ENCODE measurements around the gene TAF3.

DNA sequence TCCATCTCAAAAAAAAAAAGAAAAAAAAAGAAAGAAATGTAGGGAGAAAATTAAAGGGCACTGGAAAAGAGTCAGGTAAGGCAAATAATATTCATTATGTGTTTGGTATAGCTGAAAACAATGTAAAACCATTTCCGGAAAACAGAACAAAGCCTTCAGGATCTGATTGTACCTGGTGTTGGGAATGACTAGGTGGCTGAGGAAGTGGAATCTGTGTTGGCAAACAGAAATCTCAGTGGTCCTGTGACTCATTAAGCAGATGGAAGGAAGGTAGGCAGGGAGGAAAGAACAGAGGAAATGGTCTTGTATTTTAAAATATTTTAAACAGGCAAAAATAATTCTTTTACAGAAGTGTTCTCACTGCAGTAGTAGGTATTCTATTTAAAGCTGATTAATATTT, 180.5 kb downstream of the TAF3 start:
- TF ChIP-seq ZNF184 (tag by site-specific recombination; IDR thresholded peaks at IDR 0.05) (no peak), ZNF510 (tag by site-specific recombination; IDR thresholded peaks at IDR 0.05; ENCODE audit: insufficient replicate concordance) (no peak), YY1 (tag by site-specific recombination; IDR thresholded peaks at IDR 0.05) (no peak), ZNF529 (tag by site-specific recombination; IDR thresholded peaks at IDR 0.05; ENCODE audit: insufficient replicate concordance) (no peak), ZFP37 (tag by site-specific recombination; IDR thresholded peaks at IDR 0.05) (no peak), ZNF624 (tag by site-specific recombination; IDR thresholded peaks at IDR 0.05) (no peak), ZNF274 (IDR thresholded peaks at IDR 0.05; ENCODE audit: low read length) (no peak), ZNF274 (tag by site-specific recombination; IDR thresholded peaks at IDR 0.05; ENCODE audit: borderline replicate concordance) (no peak), ZEB2 (tag by site-specific recombination; IDR thresholded peaks at IDR 0.05) (no peak), ZNF133 (tag by site-specific recombination; IDR thresholded peaks at IDR 0.05) (no peak), ZNF140 (tag by site-specific recombination; IDR thresholded peaks at IDR 0.05) (no peak)
- TF ChIP-seq, protein P1, sequence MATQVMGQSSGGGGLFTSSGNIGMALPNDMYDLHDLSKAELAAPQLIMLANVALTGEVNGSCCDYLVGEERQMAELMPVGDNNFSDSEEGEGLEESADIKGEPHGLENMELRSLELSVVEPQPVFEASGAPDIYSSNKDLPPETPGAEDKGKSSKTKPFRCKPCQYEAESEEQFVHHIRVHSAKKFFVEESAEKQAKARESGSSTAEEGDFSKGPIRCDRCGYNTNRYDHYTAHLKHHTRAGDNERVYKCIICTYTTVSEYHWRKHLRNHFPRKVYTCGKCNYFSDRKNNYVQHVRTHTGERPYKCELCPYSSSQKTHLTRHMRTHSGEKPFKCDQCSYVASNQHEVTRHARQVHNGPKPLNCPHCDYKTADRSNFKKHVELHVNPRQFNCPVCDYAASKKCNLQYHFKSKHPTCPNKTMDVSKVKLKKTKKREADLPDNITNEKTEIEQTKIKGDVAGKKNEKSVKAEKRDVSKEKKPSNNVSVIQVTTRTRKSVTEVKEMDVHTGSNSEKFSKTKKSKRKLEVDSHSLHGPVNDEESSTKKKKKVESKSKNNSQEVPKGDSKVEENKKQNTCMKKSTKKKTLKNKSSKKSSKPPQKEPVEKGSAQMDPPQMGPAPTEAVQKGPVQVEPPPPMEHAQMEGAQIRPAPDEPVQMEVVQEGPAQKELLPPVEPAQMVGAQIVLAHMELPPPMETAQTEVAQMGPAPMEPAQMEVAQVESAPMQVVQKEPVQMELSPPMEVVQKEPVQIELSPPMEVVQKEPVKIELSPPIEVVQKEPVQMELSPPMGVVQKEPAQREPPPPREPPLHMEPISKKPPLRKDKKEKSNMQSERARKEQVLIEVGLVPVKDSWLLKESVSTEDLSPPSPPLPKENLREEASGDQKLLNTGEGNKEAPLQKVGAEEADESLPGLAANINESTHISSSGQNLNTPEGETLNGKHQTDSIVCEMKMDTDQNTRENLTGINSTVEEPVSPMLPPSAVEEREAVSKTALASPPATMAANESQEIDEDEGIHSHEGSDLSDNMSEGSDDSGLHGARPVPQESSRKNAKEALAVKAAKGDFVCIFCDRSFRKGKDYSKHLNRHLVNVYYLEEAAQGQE (tag by site-specific recombination; IDR thresholded peaks at IDR 0.05), result no peak
- TF ChIP-seq, protein P2, sequence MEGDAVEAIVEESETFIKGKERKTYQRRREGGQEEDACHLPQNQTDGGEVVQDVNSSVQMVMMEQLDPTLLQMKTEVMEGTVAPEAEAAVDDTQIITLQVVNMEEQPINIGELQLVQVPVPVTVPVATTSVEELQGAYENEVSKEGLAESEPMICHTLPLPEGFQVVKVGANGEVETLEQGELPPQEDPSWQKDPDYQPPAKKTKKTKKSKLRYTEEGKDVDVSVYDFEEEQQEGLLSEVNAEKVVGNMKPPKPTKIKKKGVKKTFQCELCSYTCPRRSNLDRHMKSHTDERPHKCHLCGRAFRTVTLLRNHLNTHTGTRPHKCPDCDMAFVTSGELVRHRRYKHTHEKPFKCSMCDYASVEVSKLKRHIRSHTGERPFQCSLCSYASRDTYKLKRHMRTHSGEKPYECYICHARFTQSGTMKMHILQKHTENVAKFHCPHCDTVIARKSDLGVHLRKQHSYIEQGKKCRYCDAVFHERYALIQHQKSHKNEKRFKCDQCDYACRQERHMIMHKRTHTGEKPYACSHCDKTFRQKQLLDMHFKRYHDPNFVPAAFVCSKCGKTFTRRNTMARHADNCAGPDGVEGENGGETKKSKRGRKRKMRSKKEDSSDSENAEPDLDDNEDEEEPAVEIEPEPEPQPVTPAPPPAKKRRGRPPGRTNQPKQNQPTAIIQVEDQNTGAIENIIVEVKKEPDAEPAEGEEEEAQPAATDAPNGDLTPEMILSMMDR (tag by site-specific recombination; IDR thresholded peaks at IDR 0.05), result no peak
- TF ChIP-seq, protein P3, sequence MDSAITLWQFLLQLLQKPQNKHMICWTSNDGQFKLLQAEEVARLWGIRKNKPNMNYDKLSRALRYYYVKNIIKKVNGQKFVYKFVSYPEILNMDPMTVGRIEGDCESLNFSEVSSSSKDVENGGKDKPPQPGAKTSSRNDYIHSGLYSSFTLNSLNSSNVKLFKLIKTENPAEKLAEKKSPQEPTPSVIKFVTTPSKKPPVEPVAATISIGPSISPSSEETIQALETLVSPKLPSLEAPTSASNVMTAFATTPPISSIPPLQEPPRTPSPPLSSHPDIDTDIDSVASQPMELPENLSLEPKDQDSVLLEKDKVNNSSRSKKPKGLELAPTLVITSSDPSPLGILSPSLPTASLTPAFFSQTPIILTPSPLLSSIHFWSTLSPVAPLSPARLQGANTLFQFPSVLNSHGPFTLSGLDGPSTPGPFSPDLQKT (IDR thresholded peaks at IDR 0.05; ENCODE audit: borderline replicate concordance, low read depth, low read length), result no peak

Measured in HEK293 (cell line).